ENCODE results near the gene ALDH16A1.
A peak's percentile ranks its signal among the peaks of the same experiment; 100 is the strongest.
"Not testable (repeated sequence)": the region's sequence is repeated elsewhere in the genome, so short reads cannot be mapped to it uniquely, and the experiment has no call there.

ALDH16A1 gene

DNA sequence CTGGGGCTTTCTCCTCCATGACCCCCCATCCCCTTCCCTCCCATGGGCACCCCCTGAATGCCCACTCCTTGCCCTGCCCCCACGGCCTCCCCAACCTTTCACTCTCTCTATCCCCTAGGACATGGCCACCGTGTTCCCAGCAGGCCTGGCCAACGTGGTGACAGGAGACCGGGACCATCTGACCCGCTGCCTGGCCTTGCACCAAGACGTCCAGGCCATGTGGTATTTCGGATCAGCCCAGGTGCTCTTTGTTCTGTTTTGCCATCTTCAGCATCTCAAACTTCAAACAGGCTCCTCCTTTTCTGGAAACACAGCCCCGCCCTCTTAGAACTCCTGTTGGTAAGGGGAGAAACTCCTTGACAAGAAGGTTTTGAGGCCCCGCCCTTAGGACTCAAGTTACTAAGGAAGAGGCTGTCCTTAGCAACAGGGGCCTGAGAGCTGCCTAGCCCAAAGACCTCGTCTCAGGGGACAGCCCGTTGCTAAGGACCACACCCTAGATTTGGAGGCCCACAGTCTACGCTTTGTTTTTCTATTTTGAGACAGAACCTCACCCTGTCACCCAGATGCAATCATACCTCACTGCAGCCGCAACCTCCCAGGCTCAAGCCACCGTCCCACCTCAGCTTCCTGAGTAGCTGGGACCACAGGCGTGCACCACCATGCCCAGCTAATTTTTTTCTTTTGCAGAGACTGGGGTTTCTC, 15.9 kb downstream of the ALDH16A1 start:
- DNase-seq, result no peak

DNA sequence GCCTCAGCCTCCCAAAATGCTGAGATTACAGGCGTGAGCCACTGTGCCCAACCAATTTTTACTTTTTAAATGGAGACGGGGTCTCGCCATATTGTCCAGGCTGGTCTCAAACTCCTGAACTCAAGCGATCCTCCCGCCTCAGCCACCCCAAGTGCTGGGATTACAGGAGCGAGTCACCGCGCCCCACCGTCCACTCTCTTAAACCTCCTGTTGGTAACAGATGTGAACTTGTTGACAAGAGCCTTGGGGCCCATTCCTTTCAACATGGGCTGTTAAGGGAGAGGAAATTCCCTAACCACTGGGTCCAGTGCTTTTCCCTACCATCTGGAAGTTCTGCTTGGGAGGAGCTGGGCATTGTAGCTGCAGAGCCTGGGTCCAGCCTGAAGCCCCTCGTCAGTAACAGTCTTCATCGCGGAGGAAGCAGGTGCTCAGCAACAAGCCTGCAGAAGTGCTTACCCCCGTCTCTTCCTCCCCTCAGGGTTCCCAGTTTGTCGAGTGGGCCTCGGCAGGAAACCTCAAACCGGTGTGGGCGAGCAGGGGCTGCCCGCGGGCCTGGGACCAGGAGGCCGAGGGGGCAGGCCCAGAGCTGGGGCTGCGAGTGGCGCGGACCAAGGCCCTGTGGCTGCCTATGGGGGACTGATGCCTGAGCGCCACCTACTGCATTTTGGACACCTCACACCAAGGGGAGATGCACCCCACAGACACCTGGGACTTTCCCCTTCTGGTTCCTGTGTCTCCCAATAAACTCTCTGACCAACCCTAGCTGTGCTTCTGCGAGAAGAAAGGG, 17.0 kb downstream of the ALDH16A1 start:
- DNase-seq, result no peak

- DNase-seq, result no peak
Measured at GRCh38 chr19:49470615-49470978, 17.6 kb downstream of the ALDH16A1 start.

GRCh38 chr19:49472936-49473335, 19.9 kb downstream of the ALDH16A1 start:
- no peak for DNase-seq

DNA sequence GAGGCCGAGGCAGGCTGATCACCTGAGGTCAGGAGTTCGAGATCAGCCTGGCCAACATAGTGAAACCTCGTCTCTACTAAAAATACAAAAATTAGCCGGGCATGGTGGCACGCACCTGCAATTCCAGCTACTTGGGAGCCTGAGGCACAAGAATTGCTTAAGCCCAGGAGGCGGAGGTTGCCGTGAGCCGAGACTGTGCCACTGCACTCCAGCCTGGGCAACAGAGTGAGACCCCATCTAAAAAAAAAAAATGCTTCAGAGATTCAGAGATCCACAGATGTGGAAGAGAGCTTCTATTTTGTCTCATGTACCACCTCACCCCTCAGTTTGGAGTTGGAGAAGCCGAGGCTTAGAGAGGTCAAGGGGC, 20.5 kb downstream of the ALDH16A1 start:
- not testable (repeated sequence) for DNase-seq

GRCh38 chr19:49473868-49474541, 21.0 kb downstream of the ALDH16A1 start, which contains the start of gene FLT3LG:
TSS of gene FLT3LG (plus strand) at chr19:49474215. CDS start at chr19:49474640, 425 bp downstream.
- peak; percentile 71 for DNase-seq

DNA sequence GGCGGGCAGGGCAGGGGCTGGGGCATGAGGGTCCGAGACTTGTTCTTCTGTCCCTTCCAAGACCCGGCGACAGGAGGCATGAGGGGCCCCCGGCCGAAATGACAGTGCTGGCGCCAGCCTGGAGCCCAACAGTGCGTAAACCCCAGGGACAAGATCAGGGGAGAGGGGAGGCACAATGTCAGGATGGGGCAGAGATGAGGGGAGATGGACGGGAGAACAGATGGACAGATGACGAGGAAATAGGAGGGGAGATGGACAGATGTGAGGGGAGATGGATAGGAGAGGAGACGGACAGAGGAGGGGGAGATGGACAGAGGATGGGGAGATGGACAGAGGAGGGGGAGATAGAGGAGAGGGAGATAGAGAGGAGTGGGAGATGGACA, 21.5 kb downstream of the ALDH16A1 start:
- no peak for DNase-seq

- DNase-seq, result no peak
Measured at GRCh38 chr19:49475191-49475917, 22.3 kb downstream of the ALDH16A1 start.

DNA sequence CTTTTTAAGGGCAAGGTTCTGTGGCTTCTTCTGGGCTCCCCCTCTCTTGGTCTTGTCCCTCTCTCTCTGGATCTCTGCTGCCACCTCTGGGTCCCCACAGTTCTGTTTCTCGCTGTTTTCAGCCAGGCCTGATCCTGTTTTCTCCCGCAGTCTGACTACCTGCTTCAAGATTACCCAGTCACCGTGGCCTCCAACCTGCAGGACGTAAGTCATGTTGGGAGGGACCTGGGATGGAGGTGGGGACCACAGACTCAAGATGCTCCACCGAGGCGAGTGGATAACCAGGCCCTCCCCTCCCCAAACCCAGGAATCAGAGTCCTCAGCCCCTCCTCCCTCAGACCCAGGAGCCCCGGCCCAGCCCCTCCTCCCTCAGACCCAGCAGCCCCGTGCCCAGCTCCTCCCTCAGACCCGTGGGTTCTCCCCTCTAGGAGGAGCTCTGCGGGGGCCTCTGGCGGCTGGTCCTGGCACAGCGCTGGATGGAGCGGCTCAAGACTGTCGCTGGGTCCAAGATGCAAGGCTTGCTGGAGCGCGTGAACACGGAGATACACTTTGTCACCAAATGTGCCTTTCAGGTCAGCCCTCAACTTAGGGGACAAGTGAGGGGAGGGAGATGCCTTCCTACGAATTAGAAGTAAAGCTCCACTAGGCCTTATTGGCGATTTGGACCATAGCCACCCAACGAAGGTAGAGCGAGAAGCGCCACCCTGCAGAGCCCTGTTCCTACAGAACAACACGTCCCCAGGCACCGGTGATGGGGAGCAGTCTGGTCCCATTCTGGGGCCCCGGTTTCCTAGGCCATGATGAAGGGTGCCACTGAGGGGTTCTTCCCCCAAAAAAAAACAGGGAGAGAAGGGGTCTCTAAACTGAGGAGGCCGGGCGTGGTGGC, 23.2 kb downstream of the ALDH16A1 start:
- DNase-seq, result no peak

DNA sequence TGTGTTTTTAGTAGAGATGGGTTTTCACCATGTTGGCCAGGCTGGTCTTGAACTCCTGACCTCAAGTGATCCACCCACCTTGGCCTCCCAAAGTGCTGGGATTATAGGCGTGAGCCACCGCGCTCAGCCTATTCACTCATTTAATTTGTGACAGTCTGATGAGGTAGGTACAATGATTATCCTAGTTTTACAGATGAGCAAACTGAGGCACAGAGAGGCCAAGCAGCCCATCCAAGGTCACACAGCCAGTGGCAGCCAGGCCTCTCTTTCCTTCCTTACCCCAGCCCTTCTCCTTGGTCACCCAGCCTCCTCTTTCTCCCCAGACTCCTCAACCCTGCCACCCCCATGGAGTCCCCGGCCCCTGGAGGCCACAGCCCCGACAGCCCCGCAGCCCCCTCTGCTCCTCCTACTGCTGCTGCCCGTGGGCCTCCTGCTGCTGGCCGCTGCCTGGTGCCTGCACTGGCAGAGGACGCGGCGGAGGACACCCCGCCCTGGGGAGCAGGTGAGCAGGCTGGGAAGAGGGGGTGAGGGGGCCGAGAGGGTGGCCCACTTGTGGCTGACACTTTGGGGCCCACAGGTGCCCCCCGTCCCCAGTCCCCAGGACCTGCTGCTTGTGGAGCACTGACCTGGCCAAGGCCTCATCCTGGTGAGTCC, 27.1 kb downstream of the ALDH16A1 start:
- DNase-seq, result no peak

DNA sequence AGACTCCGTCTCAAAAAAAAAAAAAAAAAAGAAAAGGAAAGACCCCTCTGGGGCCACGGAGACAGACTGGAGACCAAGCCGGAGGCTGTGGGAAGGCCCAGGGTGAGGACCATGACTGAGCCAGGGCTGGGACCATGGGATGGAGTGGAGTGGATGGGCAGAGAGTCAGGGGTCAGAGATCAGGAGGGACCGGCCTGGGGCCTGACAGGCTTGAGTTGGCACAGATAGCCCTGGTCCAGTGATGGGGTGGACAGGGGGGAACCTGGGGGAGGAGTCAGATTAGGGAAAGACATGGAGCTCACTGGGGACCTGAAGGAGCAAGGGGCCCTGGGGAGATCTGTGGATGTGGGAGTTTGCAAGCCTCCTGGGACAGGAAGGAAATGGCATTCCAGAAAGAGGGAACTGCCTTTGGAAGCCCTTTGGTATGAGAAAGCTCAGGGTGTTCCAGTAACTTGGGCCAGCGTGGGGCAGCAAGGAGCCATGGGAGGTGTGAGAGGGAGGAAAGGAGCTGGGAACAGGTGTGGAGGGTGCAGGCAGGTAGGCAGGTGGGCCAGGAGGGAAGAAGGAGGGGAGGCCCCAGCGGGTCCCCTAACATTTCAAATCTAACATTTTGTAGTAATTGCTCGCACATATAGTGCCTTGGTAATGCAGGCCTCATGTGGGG, 28.1 kb downstream of the ALDH16A1 start:
- no peak for DNase-seq

- DNase-seq, result no peak
Measured at GRCh38 chr19:49486232-49486631, 33.2 kb downstream of the ALDH16A1 start.

GRCh38 chr19:49486710-49487276, 33.8 kb downstream of the ALDH16A1 start:
- no peak for DNase-seq

- DNase-seq, result peak; percentile 99
Measured at GRCh38 chr19:49487277-49488045, 34.4 kb downstream of the ALDH16A1 start, which contains the start of gene RPL13A. TSS of gene RPL13A (plus strand) at chr19:49487608. CDS start at chr19:49487630, 22 bp downstream.

GRCh38 chr19:49488046-49488862, 35.2 kb downstream of the ALDH16A1 start:
- DNase-seq, result no peak

GRCh38 chr19:49488863-49489537, 36.0 kb downstream of the ALDH16A1 start:
- DNase-seq, result no peak

DNA sequence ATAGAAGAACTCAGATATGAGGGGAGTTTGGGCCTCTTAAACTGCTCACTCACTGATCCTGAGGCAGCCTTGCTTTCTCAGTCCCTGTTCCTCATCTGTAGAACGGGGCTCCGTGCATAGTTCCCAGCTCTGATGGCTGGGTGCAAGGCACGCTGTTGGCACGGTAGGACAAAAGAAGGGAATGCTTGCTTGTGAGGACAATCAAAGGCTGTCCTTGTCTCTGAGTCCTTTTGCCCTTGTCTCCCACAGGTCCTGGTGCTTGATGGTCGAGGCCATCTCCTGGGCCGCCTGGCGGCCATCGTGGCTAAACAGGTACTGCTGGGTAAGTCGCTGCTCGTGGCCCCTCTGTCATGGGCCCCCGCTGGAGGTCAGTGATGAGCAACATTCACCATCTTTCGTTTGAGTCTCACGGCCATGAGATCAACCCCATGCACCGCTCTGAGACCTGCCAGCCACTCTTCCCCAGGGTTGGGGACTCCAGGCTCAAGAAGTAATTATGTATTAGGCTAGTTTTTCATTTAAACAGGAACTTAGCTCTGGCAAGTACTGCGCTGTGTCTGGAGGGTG, 36.7 kb downstream of the ALDH16A1 start:
- DNase-seq, result no peak
